HG02938 (cell line): ENCODE results near the gene LENG9.
"Not testable (repeated sequence)": the region's sequence is repeated elsewhere in the genome, so short reads cannot be mapped to it uniquely, and the experiment has no call there.

Experiments
- ATAC-seq: cut with Tn5 transposase; IDR thresholded peaks from one replicate; pipeline ENCODE4 v1.9.1; 2021; ENCODE audit warnings: mild to moderate bottlenecking, moderate library complexity; ENCODE audit not compliant: unreplicated experiment

Gene LENG9

DNA sequence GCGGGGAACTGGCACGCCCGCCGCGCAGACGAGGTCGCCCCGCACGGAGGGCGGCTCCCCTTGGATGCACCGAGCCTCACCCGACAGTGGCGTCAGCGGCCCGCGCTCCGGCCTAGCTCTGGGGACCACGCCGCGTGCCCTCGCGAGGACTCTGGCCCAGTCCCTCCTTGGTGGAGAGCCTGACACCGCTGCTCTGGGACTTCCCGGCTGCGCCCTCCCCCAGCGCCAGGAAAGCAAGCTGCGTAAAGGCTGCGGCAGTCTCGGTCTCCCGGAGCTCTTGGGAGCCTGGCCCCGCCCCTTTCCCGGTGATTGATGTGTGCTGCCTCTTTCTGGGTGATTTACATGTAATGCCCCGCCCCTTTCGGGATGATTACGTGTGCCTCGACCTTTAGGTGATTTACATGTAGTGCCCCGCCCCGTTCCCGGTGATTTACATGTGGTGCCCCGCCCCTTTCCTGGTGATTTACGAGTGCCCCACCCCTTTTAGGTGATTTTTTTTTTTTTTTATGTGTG, at the start of gene LENG9:
Gene LENG9 (minus strand): TSS at position 248 of the 513 bp plus-strand sequence. CDS start 252 bp downstream, outside the sequence.
- peak; percentile 64 for ATAC-seq

DNA sequence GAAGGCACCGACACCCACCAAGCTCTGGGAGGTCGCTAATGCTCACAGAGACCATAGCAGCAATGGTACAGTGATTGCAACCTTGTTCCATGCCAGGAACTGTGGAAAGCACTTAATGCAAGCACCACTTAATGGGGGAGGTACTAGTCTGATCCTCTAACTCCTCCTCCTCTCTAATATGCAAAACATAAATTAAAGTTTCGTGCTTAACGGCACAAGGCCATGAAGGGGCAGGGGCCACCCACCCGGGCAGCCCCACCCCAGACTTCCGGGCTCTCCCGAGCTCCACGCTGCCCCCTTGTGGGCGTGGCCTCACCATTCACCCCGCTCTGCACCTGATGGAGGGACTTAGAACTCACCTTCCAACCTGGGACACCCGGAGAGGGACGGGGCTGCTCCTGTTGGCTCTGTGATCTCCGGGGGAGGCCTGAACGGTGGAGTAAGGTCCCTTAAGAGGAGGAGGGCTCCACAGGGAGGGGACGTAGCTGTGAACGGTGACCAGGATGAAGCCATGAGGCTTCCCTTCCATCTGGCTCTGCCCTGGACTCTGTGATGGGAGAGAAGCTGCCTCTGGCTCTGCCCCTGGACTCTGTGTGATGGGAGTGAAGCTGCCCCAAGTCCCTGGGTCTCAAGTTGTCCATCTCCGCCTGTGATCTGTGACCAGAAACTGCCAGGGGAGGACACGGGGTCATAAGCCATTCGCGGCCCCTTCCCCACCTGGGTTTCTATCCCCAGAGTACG, 45.8 kb upstream of the LENG9 start:
- ATAC-seq: not testable (repeated sequence)

DNA sequence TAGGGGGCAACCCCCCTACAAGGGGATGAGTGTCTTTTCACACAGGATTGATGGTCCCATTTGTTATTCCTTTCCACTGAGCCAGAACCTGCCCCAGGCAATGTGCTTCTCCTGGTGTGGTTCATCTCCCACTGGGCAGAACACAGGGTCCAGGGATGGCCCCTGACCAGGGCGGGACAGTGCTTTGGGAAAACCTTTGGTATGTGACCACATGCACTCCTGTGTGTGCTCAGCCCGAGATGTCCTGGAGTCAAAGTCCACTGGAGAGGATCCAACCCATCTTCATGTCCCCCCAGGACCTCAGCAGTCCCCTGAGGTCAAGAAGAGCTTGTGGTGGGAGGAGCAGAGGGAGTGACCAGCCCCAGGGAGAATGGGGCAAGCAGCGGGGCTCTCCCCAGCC, 44.9 kb upstream of the LENG9 start:
- ATAC-seq: not testable (repeated sequence)

DNA sequence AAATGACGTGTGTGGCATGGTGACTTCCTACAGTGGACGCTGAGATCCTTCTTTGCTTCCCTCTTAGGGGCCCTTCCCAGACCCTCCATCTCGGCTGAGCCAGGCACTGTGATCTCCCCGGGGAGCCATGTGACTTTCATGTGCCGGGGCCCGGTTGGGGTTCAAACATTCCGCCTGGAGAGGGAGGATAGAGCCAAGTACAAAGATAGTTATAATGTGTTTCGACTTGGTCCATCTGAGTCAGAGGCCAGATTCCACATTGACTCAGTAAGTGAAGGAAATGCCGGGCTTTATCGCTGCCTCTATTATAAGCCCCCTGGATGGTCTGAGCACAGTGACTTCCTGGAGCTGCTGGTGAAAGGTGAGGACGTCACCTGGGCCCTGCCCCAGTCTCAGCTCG, 44.2 kb upstream of the LENG9 start:
- ATAC-seq: no peak

DNA sequence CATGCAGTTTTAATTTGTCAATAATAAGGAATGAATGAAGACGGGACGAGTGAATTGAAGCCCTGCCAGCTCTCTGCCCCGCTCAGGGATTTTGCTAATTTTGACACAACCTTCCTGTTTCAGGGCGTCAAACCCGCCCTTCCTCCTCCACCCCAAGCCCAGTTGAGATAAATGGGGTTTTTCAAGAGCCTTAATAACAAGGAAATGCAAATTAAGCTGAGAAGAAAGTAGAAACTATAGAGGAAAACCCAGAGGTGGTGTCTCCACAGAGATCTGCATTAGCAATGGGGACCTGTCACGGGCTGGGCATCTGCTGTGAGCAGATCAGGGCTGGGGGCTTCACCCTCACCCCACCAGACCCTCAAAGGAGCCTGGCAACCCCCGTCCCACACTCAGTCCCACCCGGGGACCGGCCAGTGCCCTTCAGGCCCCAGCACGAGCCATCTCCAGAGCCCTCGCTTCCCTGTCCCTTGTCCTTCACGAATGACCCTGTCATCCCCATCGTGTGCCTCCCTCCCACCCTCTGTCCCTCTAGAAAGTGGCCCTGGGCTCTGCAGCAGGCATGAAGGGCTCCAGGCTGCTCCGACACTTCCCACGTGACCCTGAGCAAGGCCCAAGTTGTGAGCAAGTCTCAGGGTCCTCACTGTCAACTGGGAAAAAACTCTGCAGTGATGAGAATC, 43.6 kb upstream of the LENG9 start:
- ATAC-seq: not testable (repeated sequence)

DNA sequence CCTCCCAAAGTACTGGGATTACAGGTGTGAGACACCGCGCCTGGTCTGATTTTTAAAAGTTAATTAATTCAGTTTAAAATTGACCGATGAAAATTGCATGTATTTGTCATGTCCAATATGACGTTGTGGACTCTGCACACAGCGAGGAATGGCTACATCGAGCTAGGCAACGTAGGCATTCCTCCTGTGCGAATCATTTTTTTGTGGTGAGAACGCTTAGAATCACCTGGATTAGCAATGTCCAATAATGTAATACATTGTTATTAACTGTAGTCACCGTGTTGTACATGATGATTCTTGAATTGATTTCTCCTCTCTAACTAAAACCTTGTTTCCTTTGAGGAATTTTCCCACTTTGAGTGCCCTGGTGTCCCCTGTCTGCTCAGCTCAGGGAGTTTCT, 42.5 kb upstream of the LENG9 start:
- no peak for ATAC-seq

DNA sequence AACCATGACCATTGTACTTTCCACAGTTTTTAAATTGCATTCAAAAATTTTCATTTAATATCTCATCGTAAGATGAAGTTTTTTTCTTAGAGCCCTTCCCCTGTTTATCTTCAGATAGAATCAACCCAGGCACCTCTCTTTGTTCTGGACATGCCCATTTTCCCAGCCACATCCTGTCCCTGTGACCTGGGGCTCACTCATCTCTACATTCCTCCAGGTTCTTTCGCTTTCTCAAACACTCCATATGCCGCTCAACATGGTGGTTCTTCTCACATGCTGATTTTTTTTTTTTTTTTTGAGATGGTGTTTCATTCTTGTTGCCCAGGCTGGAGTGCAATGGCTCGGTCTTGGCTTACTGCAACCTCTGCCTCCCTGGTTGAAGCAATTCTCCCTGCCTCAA, 42.0 kb upstream of the LENG9 start:
- ATAC-seq: not testable (repeated sequence)

DNA sequence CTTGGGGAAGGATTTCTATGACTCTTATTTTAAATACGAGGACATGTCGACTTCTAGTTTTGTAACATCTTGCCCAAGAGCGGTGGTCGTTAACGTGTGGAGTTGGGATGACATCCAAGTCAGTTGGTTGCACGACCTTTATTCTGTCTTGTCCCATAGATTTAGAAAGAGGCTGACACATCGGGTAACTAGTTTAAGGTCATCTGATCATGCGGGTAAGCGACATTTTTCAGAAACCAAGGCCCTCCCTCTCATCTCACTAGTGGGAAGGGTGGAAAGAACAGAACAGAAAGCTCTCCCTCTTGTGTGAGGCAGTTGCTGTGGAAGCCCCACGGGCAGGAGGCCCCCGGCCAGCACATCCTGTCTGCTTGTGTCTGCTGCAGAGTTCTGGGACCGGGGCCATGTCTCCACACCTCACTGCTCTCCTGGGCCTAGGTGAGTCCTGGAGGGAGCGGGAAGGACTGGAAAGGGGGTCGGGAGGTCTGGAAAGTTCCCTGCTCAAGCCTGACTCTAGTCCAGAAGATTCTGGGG, 39.0 kb upstream of the LENG9 start, which contains the start of gene LAIR2:
Gene LAIR2 (plus strand): TSS at position 314 of the 531 bp plus-strand sequence. CDS start 88 bp downstream, at position 402.
- ATAC-seq: no peak

DNA sequence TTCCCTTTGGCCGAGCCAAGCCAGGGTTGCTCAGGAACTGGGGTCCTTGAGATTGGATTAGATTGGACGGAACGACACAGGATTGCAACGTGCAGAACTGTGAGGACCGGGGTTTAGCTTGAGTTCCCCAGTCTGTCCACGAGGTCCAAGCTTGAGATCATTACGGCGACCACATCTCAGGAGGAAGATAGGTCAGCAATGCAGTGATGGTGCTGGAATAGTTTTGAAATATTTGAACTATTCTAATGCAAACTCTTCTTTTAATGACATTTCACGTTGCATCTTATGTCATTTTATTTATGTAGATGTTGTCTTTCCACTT, 34.8 kb upstream of the LENG9 start:
- ATAC-seq: not testable (repeated sequence)

DNA sequence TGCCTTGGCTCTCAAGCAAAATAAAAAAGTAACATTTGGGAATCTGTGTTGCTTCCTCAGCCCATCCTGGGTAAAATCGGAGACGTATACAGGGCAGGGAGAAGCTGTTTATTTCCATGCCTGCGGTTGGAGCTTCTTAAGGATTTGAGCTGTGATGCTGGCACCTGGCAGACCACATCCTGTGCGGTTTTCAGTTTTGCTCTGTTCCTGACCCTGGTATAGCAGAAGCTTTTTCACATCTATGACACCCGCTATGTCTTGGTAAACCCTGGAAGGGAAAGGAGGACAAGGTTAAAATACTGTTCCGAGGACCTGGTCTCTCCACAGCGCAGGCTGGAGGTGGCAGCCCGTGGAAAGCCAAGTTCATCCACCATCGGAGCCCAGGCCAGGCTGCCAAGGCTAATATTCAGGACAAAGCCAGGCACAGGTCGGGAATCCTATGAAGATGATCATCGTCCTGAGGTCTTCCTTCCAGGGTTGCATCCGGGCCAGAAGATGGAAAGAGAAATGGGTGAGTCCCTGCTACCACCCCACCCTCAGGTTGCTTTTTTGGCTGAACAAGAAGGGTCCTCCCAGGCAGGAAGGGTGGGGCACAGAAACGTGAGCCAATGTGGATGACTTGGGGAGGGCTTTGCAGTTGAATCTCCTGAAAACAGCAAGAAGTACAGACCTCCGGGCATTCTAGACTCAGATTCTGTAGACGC, 34.3 kb upstream of the LENG9 start:
- not testable (repeated sequence) for ATAC-seq

DNA sequence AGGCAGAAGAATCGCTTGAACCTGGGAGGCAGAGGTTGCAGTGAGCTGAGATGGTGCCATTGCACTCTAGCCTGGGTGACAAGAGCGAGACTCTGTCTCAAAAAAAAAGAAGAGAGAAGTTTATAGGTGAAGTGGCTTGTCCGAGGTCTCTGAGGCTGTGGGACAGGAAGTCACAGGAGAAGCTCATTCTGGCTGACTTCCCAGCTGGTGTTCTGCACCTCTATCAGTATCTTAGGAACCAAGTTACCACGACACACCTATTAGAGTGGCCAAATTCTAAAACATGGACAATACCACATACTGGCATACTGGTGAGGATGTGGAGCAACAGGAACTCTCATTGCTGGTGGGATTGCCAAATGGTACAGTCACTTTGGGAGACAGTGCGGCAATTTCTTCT, 31.7 kb upstream of the LENG9 start:
- ATAC-seq: not testable (repeated sequence)

DNA sequence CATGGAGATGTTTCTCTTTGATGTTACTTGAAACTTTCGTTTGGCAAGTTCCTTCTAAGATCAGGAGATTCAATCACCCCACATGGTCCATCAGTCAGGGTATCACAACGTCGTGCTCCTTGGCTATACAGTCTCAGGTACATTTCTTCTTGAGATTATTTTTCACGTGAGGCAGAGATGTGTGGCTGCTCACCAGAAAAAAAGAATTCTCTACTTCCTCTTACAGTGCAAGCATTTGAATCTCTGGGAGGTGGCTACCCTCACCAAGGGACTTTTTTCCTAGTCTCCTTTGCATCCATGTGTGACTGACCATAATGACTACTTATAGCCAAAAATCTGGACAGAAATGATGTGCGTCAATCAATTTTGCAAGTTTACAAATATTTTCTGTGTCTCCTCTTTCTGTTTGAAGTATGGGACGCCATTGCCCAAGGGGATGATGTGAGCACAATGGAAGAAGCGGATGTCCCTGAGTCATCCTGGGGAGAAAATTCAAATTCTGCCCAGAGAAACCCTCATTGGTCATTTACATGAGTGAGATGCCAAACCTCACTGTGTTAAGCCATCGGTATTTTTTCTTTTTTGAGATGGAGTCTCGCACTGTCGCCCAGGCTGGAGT, 30.5 kb upstream of the LENG9 start:
- ATAC-seq: no peak

DNA sequence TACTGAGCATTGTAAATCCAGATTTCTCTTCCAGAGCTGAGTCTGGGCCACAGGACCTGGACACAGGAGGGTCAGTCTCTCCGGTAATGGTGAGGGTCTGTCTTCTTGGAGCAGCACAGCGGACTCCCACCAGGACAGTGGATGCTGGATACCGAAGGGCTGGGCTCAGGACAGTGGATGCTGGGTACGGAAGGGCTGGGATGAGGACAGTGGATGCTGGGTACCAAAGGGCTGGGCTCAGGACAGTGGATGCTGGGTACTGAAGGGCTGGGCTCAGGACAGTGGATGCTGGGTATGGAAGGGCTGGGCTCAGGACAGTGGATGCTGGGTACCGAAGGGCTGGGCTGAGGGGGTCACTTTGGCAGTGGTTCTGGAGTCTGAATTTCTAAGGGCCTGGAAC, 29.5 kb upstream of the LENG9 start:
- not testable (repeated sequence) for ATAC-seq

DNA sequence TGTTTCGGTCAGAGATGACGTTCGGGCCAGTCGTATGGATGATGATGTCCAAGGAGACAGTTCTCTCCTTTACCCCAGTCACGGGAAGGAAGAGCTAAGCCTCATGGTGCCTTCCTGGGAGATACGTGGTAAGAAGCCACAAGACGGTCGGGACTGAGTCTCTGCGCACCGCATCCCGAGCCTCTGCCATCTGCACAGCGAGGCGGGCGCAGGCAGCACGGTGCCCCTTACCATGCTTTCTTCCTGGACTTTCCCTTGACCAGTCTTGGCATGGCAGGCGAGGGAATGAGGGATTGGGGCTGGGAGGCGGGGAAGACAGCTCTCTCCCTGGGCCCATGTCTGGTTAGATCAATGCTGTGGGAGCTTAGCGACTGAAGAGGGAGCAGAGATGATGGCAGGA, 29.0 kb upstream of the LENG9 start:
- no peak for ATAC-seq

DNA sequence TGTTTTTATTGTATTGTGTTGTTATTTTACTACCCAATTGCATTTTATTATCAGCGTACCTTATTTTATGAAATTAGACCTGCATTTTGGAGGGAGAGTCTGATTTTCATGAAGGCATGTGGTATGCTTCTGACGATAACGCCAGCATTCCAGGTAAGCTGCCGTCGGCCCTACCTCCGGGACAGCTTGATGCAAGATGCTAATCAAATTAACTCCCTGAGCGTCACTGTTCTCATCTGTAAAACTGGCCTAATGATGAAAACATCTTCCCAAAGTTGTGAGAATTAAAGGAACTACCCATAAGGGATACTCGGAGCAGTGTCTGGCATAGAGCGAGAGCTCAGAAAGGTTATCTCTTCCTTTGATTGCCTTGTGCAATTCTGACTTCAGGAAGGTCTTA, 26.2 kb upstream of the LENG9 start:
- no peak for ATAC-seq

DNA sequence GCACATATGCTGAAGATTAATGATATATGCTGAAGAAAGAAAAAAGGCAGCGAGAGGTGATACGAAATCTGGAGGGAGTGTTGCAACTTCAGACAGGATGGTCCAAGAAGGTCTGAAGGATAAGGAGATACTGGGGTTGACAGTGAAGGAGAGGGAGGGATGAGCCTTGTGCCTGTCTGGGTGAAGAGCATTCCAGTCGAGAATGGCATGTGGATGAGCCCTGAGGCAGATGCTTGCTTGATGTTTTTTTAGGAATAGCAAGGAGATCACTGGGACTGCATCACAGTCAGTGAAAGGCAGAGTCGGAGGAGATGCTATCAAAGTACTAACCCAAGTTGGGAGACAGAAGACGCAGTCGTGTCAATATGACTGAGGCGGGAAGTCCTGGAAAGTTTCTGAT, 25.8 kb upstream of the LENG9 start:
- no peak for ATAC-seq

DNA sequence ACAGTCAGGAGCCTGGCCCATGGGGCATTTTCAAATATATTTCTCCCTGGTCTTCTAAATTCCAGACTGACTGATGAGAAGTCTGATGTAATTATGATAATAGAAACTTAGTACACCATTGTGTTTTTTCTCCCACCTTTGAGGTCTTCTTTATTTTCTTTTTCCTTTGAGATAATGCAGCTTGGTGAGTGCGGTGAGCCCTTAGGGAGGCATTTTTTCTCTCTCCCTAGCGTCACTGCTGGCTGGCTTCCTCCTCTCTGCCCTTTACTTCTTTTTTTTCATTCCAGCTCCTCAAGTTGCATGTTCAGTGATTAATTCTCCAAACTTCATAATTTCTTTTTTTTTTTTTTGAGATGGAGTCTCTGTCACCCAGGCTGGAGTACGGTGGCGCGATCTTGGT, 22.3 kb upstream of the LENG9 start:
- ATAC-seq: no peak

DNA sequence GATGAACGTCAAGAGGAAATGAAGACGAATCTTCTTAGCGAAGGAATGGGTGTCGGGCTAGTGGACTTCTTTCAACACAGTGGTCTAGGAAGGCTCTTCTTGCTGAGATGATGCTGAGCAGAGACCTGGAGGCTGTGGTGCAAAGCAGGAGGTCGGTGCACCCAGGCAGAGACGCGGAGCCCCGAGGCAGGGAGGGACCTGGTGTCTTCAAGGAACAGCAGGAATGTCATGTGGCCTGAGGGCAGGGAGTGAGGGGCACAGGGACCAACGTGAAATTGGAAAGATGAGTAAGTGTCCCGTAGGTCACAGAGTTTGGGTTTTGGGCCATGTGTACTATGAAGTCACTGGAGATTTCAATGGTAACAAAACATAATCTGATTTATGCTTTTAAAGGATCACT, 20.9 kb upstream of the LENG9 start:
- ATAC-seq: no peak

DNA sequence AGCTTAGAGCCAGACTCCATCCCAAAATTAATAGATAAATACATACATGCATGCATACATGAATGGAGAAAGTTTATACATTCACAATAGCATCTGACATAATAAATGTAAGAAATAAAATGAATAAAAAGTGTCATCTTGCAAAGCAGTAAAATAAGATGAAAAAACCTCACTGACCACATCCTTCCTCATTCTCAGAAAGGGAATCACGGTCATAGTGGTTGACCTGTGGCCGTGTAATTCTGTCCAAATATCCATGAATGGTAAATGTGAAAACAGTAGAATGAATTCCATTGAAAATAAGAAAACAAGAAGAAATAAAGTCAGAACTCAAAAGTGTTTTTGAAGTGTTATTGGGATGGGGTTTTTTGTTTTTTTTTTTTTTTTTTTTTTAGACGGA, 19.3 kb upstream of the LENG9 start:
- ATAC-seq: no peak

DNA sequence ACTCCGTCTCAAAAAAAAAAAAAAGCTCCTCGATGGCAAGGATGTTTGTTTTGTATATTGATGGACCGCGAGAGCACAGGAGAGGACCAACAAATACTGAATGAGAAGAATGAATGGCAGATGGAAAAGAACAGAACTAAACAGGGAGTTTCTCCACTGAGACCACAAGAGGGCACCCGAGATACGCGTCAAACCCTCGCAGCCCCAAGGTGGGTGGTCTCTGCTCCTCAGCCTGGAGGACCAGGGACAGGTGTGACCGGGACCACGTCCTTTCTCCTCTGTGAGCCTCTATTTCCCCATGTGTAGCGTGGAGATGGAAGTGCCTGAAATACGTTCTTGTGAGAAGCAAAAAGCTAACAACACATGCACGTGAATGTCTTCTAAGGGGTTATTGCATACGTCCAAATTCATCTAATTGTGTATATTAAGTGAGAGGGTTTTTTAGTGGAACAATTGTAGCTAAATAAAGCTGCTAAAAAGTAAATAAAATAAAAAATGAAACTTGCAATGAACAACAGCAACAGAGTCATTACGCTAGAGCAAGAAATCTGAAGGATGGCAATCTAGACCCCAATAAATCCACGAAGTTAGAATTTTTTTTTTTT, 17.9 kb upstream of the LENG9 start:
- ATAC-seq: no peak

DNA sequence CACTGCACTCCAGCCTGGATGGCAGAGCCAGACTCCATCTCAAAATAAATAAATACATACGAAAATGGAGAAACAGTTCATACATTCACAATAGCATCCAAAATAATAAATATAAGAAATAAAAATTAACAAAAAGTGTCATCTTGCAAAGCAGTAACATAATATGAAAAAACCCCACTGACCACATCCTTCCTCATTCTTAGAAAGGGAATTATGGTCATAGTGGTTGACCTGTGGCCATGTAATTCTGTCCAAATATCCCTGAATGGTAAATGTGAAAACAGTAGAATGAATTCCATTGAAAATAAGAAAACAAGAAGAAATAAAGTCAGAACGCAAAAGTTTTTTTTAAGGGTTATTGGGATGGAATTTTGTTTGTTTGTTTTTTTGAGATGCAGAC, 16.5 kb upstream of the LENG9 start:
- ATAC-seq: no peak
